GM23338 (cell line): Measurements from ENCODE around the gene TNNI3K. TPM values are rescaled to one million over a fixed set of nuclear protein-coding genes. Genes with fewer than 3 reads are reported as not detected.
A peak's percentile ranks its signal among the peaks of the same experiment; 100 is the strongest.

Experiments
- ATAC-seq: fragments of 200-7000 bp; cut with Tn5 transposase; 3 replicates; pipeline ENCODE4 v1.9.1; 2020
- DNase-seq: peaks from one replicate; pipeline ENCODE4 v3.0.0-alpha.2; 2015; ENCODE audit warnings: low spot score
- H2AFZ ChIP-seq: fragments of 200-600 bp; sonication (generic); 2 replicates; pipeline ENCODE4 v1.8.0; 2016; ENCODE audit warnings: antibody characterized with exemption, mild to moderate bottlenecking, moderate library complexity
- H3F3A ChIP-seq: fragments of 200-600 bp; sonication (generic); replicated peaks from 2 replicates; pipeline ENCODE4 v1.8.0; 2017; ENCODE audit warnings: antibody characterized with exemption, mixed run types, low read depth
- H3K27ac ChIP-seq: fragments of 200-600 bp; sonication (generic); 2 replicates; pipeline ENCODE4 v1.6.1; 2016; ENCODE audit warnings: low read depth
- H3K27me3 ChIP-seq: fragments of 200-600 bp; sonication (generic); 2 replicates; pipeline ENCODE4 v1.8.0; 2016; ENCODE audit warnings: mild to moderate bottlenecking, mixed run types, moderate library complexity; ENCODE audit not compliant: insufficient read depth
- H3K36me3 ChIP-seq: fragments of 200-600 bp; sonication (generic); 2 replicates; pipeline ENCODE4 v1.8.0; 2016; ENCODE audit warnings: mild to moderate bottlenecking; ENCODE audit not compliant: insufficient read depth
- H3K4me1 ChIP-seq: fragments of 200-600 bp; sonication (generic); 2 replicates; pipeline ENCODE4 v1.8.0; 2016; ENCODE audit warnings: mild to moderate bottlenecking, moderate library complexity; ENCODE audit not compliant: insufficient read depth
- H3K4me2 ChIP-seq: fragments of 200-600 bp; sonication (generic); 2 replicates; pipeline ENCODE4 v1.7.1; 2017; ENCODE audit warnings: mixed run types
- H3K4me3 ChIP-seq: fragments of 200-600 bp; sonication (generic); 2 replicates; pipeline ENCODE4 v1.6.1; 2016; ENCODE audit warnings: mixed run types
- H3K79me2 ChIP-seq: fragments of 200-600 bp; sonication (generic); replicated peaks from 2 replicates; pipeline ENCODE4 v1.8.0; 2017; ENCODE audit warnings: mild to moderate bottlenecking; ENCODE audit not compliant: insufficient read depth
- H3K9me2 ChIP-seq: fragments of 200-600 bp; sonication (generic); 2 replicates; pipeline ENCODE4 v1.8.0; 2017; ENCODE audit not compliant: insufficient read depth
- H4K20me1 ChIP-seq: fragments of 200-600 bp; sonication (generic); replicated peaks from 2 replicates; pipeline ENCODE4 v1.8.0; 2017; ENCODE audit warnings: mild to moderate bottlenecking; ENCODE audit not compliant: insufficient read depth
- H3K27ac Mint-ChIP-seq: 2 replicates; pipeline ENCODE4 v1.8.0; 2020; ENCODE audit warnings: inconsistent platforms, mild to moderate bottlenecking, moderate library complexity, mixed read lengths
- H3K27me3 Mint-ChIP-seq: 3 replicates; pipeline ENCODE4 v1.8.0; 2022; ENCODE audit warnings: low read depth, mild to moderate bottlenecking, moderate library complexity, mixed read lengths, inconsistent platforms; ENCODE audit not compliant: insufficient read depth, poor library complexity
- H3K36me3 Mint-ChIP-seq: 3 replicates; pipeline ENCODE4 v1.8.0; 2021; ENCODE audit warnings: low read depth, mild to moderate bottlenecking, inconsistent platforms, moderate library complexity, mixed read lengths
- H3K4me1 Mint-ChIP-seq: 3 replicates; pipeline ENCODE4 v1.8.0; 2020; ENCODE audit warnings: mild to moderate bottlenecking, inconsistent platforms, mixed read lengths
- H3K4me3 Mint-ChIP-seq: 3 replicates; pipeline ENCODE4 v1.8.0; 2021; ENCODE audit warnings: moderate library complexity, mild to moderate bottlenecking, inconsistent platforms, mixed read lengths
- H3K9me3 Mint-ChIP-seq: 3 replicates; pipeline ENCODE4 v1.8.0; 2020; ENCODE audit warnings: moderate library complexity, mild to moderate bottlenecking, inconsistent platforms, mixed read lengths
- CREB1 ChIP-seq: fragments of 250-450 bp; sonication (Bioruptor Pico); IDR thresholded peaks from 2 replicates; pipeline ENCODE4 v1.5.0; 2020; ENCODE audit warnings: low read depth, mild to moderate bottlenecking, moderate library complexity
- EZH2 ChIP-seq: fragments of 200-600 bp; sonication (generic); IDR thresholded peaks from one replicate; pipeline ENCODE4 v1.8.0; 2017; ENCODE audit warnings: antibody characterized with exemption, mild to moderate bottlenecking, low read depth; ENCODE audit not compliant: unreplicated experiment
- EZH2phosphoT487 ChIP-seq: fragments of 200-600 bp; sonication (generic); IDR thresholded peaks from one replicate; pipeline ENCODE4 v1.8.1; 2018; ENCODE audit warnings: antibody characterized with exemption; ENCODE audit not compliant: unreplicated experiment
- JUNB ChIP-seq: IDR thresholded peaks from one replicate; pipeline ENCODE4 v1.6.1; 2016; ENCODE audit warnings: antibody characterized with exemption; ENCODE audit not compliant: unreplicated experiment
- NANOG ChIP-seq: IDR thresholded peaks from 2 replicates; pipeline ENCODE4 v1.6.1; 2016; ENCODE audit warnings: antibody characterized with exemption, borderline replicate concordance
- POLR2AphosphoS5 ChIP-seq: IDR thresholded peaks from 2 replicates; pipeline ENCODE4 v1.6.1; 2016; ENCODE audit warnings: antibody characterized with exemption, low read depth
- STAT1 ChIP-seq: IDR thresholded peaks from one replicate; pipeline ENCODE4 v1.6.1; 2016; ENCODE audit warnings: antibody characterized with exemption; ENCODE audit not compliant: unreplicated experiment
- ZNF114 ChIP-seq: fragments of 250-450 bp; sonication (Bioruptor Pico); IDR thresholded peaks from 2 replicates; pipeline ENCODE4 v1.5.0; 2020; ENCODE audit warnings: mild to moderate bottlenecking, moderate library complexity
- ZNF331 ChIP-seq: fragments of 250-450 bp; sonication (Bioruptor Pico); IDR thresholded peaks from 2 replicates; pipeline ENCODE4 v1.5.0; 2020; ENCODE audit warnings: low read depth, mild to moderate bottlenecking, moderate library complexity
- polyA plus RNA-seq: library from polyadenylated mRNA; unstranded; fragments of >200 nt; fragmentation: Nextera tagmentation; extraction: Ambion mirVana; gene quantifications from 2 replicates; pipeline ENCODE4 v1.2.1, GENCODE V29; 2016
- total RNA-seq: library from RNA; depleted of rRNA; stranded (reverse); fragments of >200 nt; shearing (Covaris generic); gene quantifications from 2 replicates; pipeline ENCODE4 v1.2.3, GENCODE V29; 2014
- TF ChIP-seq, protein P1 (sequence below): IDR thresholded peaks from one replicate; pipeline ENCODE4 v1.6.1; 2018; ENCODE audit warnings: antibody characterized with exemption; ENCODE audit not compliant: unreplicated experiment
- TF ChIP-seq, protein P2 (sequence below): IDR thresholded peaks from 2 replicates; pipeline ENCODE4 v1.6.1; 2016; ENCODE audit warnings: antibody characterized with exemption
- TF ChIP-seq, protein P3 (sequence below): fragments of 250-450 bp; sonication (Bioruptor Pico); IDR thresholded peaks from 2 replicates; pipeline ENCODE4 v1.5.0; 2020; ENCODE audit warnings: mild to moderate bottlenecking, moderate library complexity
- TF ChIP-seq, protein P4 (sequence below), 2 experiments: fragments of 200-600 bp in 1 of 2; sonication (generic) in 1 of 2; conservative IDR thresholded peaks; 2 replicates each; pipeline versions ENCODE4 v1.5.1 to v1.6.1; 2016 to 2017; ENCODE audit warnings: antibody characterized with exemption in 2 of 2, low read depth in 2 of 2, mild to moderate bottlenecking in 2 of 2, moderate library complexity in 1 of 2

TNNI3K gene
- total and polyA plus RNA-seq, 2 experiments from 2014 or later = not detected

DNA sequence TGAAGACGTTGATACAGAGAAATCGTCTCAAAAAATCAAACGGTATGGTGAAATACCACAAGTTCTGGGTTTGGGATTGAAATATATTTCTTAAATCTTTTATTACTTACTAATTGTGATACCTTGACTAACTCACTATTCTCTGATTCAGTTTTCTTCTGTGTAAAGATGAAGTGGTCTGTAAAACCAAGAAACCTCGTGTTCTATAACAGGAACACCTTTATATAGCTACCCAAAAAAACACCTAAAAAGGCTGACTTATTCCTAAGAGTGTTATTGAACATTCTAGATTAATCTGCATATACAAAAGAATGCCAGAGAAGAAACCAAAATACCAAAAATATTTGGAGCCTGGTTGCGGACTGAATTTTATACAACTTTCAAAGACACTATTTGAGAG lies 37.9 kb upstream of the TNNI3K start:
- no peaks in the 10 kb centered on the region for H3F3A ChIP-seq
- DNase-seq (no peak), ATAC-seq (no peak)
- no peaks in the 10 kb centered on the region for H3K9me2 ChIP-seq
- Mint-ChIP-seq H3K4me3 (peak overlapping the region; percentile 77), H3K27ac (no peak overlapping the region), H3K36me3 (no peaks in the 10 kb centered on the region), H3K27me3 (peaks cover 4% of the 10 kb centered on the region), H3K4me1 (peaks cover 4% of the 10 kb centered on the region; the same call in 2 of the 3 replicates), H3K9me3 (no peaks in the 10 kb centered on the region)
- no peaks in the 10 kb centered on the region for H3K36me3 ChIP-seq
- H4K20me1 ChIP-seq = no peaks in the 10 kb centered on the region
- H3K27ac ChIP-seq = no peak overlapping the region; the same call in 1 of the 2 replicates
- TF ChIP-seq EZH2phosphoT487 (no peak), CREB1 (CRISPR knock-in tag) (no peak), STAT1 (no peak), ZNF114 (no peak), JUNB (no peak), POLR2AphosphoS5 (no peak), EZH2 (no peak), NANOG (no peak), ZNF331 (CRISPR knock-in tag) (no peak)
- TF ChIP-seq, protein P1, sequence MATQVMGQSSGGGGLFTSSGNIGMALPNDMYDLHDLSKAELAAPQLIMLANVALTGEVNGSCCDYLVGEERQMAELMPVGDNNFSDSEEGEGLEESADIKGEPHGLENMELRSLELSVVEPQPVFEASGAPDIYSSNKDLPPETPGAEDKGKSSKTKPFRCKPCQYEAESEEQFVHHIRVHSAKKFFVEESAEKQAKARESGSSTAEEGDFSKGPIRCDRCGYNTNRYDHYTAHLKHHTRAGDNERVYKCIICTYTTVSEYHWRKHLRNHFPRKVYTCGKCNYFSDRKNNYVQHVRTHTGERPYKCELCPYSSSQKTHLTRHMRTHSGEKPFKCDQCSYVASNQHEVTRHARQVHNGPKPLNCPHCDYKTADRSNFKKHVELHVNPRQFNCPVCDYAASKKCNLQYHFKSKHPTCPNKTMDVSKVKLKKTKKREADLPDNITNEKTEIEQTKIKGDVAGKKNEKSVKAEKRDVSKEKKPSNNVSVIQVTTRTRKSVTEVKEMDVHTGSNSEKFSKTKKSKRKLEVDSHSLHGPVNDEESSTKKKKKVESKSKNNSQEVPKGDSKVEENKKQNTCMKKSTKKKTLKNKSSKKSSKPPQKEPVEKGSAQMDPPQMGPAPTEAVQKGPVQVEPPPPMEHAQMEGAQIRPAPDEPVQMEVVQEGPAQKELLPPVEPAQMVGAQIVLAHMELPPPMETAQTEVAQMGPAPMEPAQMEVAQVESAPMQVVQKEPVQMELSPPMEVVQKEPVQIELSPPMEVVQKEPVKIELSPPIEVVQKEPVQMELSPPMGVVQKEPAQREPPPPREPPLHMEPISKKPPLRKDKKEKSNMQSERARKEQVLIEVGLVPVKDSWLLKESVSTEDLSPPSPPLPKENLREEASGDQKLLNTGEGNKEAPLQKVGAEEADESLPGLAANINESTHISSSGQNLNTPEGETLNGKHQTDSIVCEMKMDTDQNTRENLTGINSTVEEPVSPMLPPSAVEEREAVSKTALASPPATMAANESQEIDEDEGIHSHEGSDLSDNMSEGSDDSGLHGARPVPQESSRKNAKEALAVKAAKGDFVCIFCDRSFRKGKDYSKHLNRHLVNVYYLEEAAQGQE = no peak
- TF ChIP-seq, protein P2, sequence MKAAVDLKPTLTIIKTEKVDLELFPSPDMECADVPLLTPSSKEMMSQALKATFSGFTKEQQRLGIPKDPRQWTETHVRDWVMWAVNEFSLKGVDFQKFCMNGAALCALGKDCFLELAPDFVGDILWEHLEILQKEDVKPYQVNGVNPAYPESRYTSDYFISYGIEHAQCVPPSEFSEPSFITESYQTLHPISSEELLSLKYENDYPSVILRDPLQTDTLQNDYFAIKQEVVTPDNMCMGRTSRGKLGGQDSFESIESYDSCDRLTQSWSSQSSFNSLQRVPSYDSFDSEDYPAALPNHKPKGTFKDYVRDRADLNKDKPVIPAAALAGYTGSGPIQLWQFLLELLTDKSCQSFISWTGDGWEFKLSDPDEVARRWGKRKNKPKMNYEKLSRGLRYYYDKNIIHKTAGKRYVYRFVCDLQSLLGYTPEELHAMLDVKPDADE = no peak
- TF ChIP-seq, protein P3, sequence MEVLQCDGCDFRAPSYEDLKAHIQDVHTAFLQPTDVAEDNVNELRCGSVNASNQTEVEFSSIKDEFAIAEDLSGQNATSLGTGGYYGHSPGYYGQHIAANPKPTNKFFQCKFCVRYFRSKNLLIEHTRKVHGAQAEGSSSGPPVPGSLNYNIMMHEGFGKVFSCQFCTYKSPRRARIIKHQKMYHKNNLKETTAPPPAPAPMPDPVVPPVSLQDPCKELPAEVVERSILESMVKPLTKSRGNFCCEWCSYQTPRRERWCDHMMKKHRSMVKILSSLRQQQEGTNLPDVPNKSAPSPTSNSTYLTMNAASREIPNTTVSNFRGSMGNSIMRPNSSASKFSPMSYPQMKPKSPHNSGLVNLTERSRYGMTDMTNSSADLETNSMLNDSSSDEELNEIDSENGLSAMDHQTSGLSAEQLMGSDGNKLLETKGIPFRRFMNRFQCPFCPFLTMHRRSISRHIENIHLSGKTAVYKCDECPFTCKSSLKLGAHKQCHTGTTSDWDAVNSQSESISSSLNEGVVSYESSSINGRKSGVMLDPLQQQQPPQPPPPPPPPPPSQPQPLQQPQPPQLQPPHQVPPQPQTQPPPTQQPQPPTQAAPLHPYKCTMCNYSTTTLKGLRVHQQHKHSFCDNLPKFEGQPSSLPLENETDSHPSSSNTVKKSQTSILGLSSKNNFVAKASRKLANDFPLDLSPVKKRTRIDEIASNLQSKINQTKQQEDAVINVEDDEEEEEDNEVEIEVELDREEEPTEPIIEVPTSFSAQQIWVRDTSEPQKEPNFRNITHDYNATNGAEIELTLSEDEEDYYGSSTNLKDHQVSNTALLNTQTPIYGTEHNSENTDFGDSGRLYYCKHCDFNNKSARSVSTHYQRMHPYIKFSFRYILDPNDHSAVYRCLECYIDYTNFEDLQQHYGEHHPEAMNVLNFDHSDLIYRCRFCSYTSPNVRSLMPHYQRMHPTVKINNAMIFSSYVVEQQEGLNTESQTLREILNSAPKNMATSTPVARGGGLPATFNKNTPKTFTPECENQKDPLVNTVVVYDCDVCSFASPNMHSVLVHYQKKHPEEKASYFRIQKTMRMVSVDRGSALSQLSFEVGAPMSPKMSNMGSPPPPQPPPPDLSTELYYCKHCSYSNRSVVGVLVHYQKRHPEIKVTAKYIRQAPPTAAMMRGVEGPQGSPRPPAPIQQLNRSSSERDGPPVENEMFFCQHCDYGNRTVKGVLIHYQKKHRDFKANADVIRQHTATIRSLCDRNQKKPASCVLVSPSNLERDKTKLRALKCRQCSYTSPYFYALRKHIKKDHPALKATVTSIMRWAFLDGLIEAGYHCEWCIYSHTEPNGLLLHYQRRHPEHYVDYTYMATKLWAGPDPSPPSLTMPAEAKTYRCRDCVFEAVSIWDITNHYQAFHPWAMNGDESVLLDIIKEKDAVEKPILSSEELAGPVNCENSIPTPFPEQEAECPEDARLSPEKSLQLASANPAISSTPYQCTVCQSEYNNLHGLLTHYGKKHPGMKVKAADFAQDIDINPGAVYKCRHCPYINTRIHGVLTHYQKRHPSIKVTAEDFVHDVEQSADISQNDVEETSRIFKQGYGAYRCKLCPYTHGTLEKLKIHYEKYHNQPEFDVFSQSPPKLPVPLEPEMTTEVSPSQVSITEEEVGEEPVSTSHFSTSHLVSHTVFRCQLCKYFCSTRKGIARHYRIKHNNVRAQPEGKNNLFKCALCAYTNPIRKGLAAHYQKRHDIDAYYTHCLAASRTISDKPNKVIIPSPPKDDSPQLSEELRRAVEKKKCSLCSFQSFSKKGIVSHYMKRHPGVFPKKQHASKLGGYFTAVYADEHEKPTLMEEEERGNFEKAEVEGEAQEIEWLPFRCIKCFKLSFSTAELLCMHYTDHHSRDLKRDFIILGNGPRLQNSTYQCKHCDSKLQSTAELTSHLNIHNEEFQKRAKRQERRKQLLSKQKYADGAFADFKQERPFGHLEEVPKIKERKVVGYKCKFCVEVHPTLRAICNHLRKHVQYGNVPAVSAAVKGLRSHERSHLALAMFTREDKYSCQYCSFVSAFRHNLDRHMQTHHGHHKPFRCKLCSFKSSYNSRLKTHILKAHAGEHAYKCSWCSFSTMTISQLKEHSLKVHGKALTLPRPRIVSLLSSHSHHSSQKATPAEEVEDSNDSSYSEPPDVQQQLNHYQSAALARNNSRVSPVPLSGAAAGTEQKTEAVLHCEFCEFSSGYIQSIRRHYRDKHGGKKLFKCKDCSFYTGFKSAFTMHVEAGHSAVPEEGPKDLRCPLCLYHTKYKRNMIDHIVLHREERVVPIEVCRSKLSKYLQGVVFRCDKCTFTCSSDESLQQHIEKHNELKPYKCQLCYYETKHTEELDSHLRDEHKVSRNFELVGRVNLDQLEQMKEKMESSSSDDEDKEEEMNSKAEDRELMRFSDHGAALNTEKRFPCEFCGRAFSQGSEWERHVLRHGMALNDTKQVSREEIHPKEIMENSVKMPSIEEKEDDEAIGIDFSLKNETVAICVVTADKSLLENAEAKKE (CRISPR knock-in tag) = no peak
- TF ChIP-seq, protein P4, sequence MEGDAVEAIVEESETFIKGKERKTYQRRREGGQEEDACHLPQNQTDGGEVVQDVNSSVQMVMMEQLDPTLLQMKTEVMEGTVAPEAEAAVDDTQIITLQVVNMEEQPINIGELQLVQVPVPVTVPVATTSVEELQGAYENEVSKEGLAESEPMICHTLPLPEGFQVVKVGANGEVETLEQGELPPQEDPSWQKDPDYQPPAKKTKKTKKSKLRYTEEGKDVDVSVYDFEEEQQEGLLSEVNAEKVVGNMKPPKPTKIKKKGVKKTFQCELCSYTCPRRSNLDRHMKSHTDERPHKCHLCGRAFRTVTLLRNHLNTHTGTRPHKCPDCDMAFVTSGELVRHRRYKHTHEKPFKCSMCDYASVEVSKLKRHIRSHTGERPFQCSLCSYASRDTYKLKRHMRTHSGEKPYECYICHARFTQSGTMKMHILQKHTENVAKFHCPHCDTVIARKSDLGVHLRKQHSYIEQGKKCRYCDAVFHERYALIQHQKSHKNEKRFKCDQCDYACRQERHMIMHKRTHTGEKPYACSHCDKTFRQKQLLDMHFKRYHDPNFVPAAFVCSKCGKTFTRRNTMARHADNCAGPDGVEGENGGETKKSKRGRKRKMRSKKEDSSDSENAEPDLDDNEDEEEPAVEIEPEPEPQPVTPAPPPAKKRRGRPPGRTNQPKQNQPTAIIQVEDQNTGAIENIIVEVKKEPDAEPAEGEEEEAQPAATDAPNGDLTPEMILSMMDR (conservative IDR thresholded peaks at IDR 0.05; ENCODE audit: low read depth in 2 of 2) = no peak
- no peaks in the 10 kb centered on the region for H3K27me3 ChIP-seq
- peak overlapping the region; percentile 79 for H3K4me2 ChIP-seq
- H2AFZ ChIP-seq = peak overlapping the region; percentile 98
- no peaks in the 10 kb centered on the region for H3K79me2 ChIP-seq
- peaks cover 9% of the 10 kb centered on the region; the same call in 1 of the 2 replicates for H3K4me1 ChIP-seq
- H3K4me3 ChIP-seq = peak overlapping the region; percentile 63
